GM21723 (cell line): ENCODE measurements around the gene KIAA1328.

Experiments used
- ATAC-seq: cut with Tn5 transposase; IDR thresholded peaks from one replicate; pipeline ENCODE4 v1.9.1; 2021; ENCODE audit warnings: mild to moderate bottlenecking, moderate library complexity; ENCODE audit not compliant: unreplicated experiment

The KIAA1328 gene

DNA sequence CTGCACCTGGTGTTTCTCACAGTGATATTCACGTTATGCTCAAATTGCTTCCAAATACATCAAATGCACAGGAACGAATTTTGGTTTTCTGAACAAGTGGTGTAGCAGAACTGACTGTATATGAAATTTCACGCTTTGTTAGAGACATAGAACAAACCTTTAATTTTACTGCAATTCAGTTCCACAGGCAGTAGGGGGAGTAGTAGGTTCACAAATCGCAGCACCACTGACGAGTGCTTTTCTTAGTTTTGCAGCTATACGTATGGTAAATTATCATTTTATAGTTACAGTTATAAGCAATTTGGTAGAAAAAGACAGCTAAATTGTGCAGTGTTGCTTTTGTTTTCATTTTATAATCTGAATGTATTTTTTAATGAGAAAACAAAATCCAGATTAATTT is 113.3 kb downstream of the KIAA1328 start:
- peak; percentile 55 for ATAC-seq

GRCh38 chr18:36947820-36948348 is 119.0 kb downstream of the KIAA1328 start:
- ATAC-seq, result no peak

DNA sequence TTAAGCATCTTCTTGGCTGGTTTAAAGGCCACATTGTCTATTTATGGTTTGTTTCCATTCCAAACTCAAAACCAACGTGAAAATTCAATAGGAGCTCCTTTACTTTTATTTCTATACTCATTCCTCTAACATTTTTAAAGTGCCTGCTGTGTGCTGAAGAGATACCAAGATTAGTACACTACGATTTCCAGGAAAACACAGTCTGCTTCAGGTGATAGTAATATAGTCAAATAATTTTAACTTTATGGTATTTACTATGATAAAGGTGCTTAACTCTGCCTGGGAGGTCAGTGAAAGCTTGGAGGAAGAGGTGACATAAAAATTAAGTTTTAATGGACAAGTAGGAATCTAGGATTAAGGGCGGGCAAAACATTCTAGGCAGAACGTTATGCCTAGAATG is 121.4 kb downstream of the KIAA1328 start:
- ATAC-seq, result no peak

GRCh38 chr18:36950960-36951359 is 122.0 kb downstream of the KIAA1328 start:
- ATAC-seq, result no peak

- no peak for ATAC-seq
Observed at GRCh38 chr18:36953047-36953446, 124.1 kb downstream of the KIAA1328 start.

GRCh38 chr18:36960038-36960437 is 131.1 kb downstream of the KIAA1328 start:
- no peak for ATAC-seq

GRCh38 chr18:36963464-36963863 is 134.5 kb downstream of the KIAA1328 start:
- no peak for ATAC-seq

DNA sequence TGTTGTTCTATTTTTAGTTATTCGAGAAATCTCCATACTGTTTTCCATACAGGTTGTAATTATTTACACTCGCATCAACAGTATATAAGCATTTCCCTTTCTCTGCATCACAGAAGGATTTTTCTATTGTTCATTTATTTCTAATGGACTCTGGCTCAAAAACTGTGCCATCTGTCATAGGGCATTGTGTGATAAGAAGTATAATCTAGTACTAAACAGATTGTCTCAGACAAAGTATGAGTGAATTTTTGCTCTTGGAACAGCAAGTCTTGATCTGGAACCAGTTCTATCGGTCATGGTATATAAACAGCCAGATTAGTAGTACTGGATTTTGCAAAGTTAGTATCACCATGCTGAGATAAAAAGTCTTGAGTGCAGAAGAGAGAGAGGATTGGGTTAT is 145.8 kb downstream of the KIAA1328 start:
- ATAC-seq, result no peak

DNA sequence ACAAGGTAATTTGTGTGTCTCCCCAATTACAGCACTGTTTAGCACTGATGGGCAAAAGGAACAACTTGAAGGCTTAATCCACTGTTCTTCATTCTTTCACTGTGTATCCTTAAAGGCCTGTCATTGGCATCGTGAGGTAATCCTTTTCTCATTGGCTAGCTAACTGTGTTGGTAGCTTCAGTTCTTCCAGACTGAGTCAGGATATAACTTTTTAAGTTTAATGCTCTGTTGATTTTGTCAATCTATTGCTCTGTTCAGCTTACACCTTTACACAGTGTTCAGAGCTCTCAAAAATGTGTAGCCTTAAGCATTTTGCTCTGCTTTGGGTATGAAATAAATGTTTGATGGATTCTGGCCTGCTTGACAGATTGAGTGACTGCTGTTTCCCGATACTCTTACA is 148.2 kb downstream of the KIAA1328 start:
- ATAC-seq, result no peak

- ATAC-seq, result peak; percentile 89
Observed at GRCh38 chr18:36993068-36993467, 164.1 kb downstream of the KIAA1328 start.

- ATAC-seq, result peak; percentile 89
Observed at GRCh38 chr18:37006742-37007141, 177.8 kb downstream of the KIAA1328 start.

GRCh38 chr18:37012452-37012851 is 183.5 kb downstream of the KIAA1328 start:
- no peak for ATAC-seq

GRCh38 chr18:37019157-37019827 is 190.4 kb downstream of the KIAA1328 start:
- ATAC-seq, result no peak

- ATAC-seq, result no peak
Observed at GRCh38 chr18:37033419-37033818, 204.5 kb downstream of the KIAA1328 start.

DNA sequence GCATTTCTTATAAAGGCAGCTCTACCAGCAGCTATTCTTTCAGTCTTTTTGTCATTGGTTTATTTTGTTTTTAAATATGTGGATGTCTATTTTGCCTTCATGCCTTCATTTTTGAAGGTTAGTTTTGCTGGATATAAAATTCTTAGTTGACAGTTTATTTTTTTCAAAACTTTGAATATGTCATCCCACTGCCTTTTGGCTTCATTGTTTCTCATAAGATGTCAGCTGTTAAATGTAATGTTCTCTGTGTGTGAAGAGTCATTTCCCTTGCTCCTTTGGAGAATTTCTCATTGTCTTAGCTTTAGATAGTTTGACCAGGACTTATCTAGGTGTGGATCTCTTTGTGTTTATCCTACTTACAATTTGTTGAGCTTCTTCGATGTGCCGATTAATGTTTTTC is 213.5 kb downstream of the KIAA1328 start:
- no peak for ATAC-seq

DNA sequence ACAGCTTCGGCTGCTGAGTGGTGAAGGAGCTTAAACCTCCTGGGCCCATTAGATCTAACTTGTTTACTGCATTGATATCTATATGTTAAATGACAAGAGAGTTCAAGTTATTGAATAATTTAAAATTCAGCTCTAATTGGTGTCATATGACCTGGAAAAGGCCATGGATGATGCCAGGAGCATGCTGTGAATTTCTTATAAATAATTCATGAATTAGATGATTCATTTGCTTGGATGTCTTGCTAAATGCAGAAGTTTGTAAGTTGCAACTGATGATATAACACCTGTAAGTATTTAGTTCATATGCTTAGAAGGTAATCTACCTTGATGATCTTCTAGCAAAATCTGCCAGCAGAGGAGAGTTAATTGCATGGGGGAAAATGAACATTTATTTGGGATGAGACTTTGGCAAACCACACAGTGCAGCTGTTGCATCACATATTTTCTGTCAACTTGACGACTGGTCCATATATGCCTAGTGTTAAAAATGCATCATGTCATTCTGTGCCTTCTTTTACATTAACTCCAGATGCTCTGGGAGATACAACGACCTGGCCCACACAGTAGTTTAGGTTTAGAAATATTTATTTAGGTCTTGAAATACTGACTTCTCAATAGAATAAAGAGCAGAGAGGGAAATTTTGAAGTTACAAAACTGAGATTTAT is 226.3 kb downstream of the KIAA1328 start:
- no peak for ATAC-seq

DNA sequence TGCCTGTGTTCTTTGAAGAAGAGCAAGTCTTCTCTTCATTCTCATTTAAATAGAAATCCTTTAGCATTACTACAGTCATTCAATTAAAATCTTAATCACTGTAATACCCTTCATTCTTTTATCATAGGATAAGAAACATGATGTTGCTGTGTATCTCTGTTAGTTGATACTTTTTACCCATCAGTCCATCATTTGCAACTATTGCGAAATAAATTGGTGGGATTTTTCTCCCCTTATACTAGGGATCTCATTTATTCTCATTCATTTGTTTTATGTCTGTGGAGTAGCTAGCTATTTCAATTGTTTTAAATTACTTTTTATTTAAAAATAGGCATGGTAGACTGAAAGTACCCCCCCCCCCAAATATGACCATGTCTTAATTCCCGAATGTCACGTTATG is 235.3 kb downstream of the KIAA1328 start:
- ATAC-seq, result no peak

DNA sequence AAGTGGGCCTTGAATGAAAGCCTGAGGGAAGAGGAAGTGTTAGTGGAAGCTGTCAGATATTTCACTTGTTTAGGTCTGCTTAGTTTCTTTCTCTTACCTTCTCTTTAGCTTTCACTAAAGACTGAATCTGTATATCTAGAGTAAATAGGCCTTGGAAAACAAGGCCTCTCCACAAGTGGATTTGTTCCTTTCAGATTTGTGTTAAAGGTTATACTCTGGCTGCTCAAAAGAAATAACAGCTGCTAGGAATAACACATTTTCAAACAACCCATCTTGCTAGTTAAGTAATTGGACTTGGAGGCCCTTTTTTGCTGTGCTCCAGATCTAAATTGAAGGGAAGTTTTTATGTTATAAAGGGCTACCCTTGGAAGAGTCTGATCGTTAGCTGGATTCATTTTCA is 236.3 kb downstream of the KIAA1328 start:
- no peak for ATAC-seq

DNA sequence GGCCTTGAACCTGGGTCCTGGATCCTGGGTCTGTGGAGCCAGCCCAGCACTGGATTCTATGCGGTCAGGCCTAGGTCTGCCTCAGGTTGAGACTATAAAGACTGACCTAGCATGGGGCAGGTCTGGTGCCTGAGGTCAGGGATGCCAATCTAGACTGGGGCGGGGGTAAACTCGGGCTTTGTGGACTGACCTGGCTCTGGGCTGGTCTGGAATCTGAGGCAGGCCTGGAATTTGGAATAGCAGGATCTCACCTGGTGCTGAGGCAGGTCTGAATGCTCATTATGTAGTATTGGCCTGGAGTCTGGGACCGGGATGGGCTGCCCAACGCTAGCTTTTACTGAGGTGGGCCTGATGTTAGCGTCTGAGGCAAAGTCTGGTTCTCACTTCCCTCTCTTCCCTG is 256.0 kb downstream of the KIAA1328 start:
- ATAC-seq, result no peak

DNA sequence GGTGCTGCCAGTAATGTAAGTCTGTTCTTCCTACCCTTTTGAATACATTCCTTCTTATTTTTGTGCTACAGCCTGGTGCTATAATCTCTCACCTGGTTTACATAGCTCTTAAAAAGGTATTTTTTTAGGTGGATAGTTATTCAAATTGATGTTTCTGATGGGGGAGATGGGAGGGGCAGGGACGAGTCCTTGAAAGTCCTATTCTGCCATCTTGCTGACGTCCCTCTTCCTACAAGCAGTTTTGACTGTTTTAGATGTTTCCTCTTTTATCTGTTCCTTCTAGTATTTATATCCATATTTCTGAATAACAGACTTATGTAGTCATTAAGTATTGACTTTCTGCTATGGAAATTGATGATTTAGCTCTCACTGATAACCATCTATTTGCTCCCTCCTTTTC is 256.4 kb downstream of the KIAA1328 start:
- ATAC-seq, result no peak

GRCh38 chr18:37107748-37108522 is 279.0 kb downstream of the KIAA1328 start:
- no peak for ATAC-seq

DNA sequence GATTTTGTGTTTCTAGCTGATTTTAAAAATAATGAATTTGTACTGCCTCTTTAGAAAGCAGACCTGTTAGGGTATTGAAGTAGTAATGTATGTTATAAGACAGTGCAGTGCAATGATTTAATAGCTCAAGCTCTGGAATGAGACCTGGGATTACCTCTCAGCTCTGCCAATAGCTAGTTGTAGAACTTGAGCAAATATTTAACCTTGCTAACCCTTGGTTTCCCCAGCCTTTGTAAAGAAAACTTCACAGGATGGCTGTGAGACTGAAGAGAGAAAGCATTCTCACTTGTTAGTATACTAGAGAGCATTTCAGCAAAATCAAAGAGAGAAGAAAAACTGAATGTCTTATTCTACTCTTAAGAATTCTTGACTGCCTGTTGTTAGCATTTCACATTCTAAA is 293.9 kb downstream of the KIAA1328 start:
- ATAC-seq, result no peak
